GM12872 (cell line): ENCODE measurements around the gene ACTL8.

Source experiments
- TF ChIP-seq, protein P1 (sequence below): IDR thresholded peaks from 3 replicates; pipeline ENCODE4 v1.5.1; 2011; ENCODE audit warnings: low read depth, mild to moderate bottlenecking, low read length, moderate library complexity; ENCODE audit not compliant: insufficient read depth

ACTL8 gene

DNA sequence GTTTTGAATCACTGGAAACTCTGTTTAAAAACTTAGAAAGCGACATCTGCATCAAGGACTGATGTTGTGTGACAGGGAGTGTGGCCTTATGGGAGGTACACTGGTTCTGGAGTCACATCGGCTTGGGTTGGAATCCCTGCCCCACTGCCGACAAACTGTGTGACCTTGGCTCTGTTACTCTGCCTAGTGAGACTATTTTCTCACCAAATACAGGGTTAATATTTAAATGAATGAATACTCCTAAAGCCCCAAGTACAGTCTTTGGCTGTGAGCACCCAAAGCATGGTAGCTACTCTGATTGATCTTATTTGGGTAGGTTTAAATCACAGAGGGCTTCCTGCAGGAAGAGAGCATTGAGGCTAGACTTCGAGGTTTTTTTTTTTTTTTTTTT lies 102.0 kb downstream of the ACTL8 start:
- TF ChIP-seq, protein P1, sequence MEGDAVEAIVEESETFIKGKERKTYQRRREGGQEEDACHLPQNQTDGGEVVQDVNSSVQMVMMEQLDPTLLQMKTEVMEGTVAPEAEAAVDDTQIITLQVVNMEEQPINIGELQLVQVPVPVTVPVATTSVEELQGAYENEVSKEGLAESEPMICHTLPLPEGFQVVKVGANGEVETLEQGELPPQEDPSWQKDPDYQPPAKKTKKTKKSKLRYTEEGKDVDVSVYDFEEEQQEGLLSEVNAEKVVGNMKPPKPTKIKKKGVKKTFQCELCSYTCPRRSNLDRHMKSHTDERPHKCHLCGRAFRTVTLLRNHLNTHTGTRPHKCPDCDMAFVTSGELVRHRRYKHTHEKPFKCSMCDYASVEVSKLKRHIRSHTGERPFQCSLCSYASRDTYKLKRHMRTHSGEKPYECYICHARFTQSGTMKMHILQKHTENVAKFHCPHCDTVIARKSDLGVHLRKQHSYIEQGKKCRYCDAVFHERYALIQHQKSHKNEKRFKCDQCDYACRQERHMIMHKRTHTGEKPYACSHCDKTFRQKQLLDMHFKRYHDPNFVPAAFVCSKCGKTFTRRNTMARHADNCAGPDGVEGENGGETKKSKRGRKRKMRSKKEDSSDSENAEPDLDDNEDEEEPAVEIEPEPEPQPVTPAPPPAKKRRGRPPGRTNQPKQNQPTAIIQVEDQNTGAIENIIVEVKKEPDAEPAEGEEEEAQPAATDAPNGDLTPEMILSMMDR: no peak

DNA sequence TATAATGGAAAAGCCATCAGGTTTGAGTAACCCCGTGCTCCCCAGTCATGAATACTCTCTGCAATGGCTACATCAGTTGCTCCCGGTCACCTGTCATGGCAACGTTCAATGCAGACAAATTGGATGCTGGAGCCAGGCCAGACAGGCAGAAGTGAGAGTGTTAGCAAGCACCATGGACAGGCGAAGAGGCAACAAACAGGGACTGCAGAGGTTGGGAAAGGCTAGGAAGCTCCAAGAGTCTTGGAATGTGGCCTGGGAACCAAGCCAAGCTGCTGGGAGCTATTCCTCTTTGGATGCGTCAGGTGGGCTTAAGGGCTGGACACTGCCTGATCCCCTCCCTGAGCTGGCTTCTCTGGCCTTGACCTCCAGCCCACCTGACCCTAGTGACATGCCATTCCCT lies 102.9 kb downstream of the ACTL8 start:
- TF ChIP-seq, protein P1: no peak

GRCh38 chr1:17860812-17861211 lies 105.7 kb downstream of the ACTL8 start:
- TF ChIP-seq, protein P1: no peak

DNA sequence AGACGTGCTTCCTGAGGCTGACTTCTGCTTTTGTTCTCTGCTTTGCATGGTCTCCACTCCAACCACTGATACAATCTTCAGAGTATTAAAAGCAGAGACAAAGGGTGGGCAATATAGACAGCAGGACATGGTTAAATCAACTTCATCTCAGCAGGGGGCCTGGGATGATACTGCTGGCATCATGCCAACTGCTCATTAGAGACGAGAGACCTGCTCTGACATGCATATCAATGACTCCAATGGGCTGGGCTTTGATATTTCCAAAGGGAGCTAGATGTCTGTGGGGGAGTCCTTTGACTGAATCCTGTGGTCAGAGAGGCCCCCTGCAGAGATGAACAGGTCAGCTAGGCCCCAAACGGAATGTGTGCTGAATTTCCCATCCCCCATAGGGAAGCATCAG lies 106.6 kb downstream of the ACTL8 start:
- TF ChIP-seq, protein P1: no peak

DNA sequence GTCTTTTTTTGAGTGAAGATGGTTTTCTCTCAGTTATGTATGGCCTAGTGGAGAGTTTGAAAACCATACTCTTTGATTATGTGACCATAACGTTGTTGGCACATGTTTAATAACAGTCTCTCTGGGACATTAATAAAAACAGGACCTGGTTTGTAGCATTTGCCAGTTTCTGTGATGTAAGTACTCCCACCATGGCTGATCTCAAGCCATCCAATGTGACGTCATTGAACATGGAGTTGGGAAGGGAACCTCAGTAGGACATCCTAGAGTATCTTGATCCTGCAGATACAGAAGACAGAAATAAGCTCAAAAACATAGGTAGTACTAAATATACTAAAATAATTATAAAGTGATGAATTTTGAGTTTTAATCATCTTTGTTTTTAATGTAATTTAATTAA lies 107.0 kb downstream of the ACTL8 start:
- TF ChIP-seq, protein P1: no peak

DNA sequence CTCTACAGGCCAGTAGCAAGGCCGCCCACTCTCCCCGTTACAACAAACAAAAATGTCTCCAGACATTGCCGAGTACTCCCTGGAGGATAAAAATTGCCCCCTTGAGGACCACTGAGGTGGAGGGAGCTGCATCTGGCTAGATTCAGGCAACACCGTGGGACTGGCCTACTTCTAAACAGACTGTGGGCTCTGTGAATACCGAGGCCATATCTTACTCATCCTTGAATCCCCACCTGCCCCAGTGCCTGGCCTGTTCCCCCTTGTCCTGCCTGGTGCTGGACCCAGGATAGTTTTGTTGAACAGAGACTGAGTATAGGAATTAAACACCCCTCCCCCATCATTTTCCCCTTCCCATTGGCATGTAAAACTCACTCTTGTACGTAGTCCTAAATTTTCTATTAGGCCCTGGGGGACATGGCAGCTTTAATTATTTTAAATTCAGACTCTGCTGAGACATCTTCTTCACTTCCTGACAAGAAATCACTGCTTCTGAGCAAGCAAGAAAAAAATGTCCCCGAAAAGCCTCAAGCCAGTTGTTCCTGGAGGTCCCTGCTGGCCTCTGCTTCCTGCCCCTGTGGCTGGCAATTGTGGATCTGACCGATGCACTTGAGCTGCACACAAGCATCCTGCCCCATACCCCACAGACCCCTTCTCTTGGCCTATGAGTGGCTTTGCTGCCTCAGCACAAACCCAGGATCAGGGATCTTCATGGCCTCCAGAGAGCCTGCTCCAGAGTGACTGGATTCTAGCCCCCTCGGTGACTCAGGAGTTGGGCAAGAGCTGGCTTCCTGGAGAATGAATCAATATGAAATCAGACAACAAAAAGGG lies 111.0 kb downstream of the ACTL8 start:
- TF ChIP-seq, protein P1: no peak

DNA sequence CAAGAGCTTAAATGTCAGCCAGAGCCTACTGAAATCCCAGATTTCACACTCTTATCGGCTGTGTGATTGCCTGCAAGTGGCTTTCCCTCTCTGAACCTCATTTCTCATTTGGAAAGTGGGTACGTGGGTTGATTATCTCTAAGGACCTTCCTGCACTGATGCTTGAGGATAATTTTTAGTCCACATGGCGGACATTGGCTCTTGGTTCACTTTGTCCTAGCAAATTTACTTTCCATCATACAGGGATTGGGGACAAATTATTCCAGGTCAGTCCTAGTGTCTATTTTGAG lies 111.6 kb downstream of the ACTL8 start:
- TF ChIP-seq, protein P1: no peak
